Omental fat pad (tissue), 4 donors: ENCODE results near the gene LATS1. TPM values are rescaled to one million over a fixed set of nuclear protein-coding genes. Genes with fewer than 3 reads are reported as not detected.
A peak's percentile ranks its signal among the peaks of the same experiment; 100 is the strongest.

Experiments
- ATAC-seq: fragments of 150-250 bp; one replicate; pipeline ENCODE4 v1.9.1; 2016; ENCODE audit warnings: mild to moderate bottlenecking, moderate library complexity; ENCODE audit not compliant: low FRiP score
- DNase-seq: peaks from one replicate; pipeline ENCODE4 v3.0.0-alpha.2; 2019; ENCODE audit warnings: low spot score
- CTCF ChIP-seq, 3 donors: fragments of 450-650 bp; IDR thresholded peaks; one replicate each; pipeline ENCODE4 v1.5.1; 2016 to 2017; ENCODE audit warnings: antibody characterized with exemption in 3 of 3, mild to moderate bottlenecking in 3 of 3, moderate library complexity in 2 of 3
- total RNA-seq, 4 donors: library from RNA; depleted of rRNA; stranded (reverse); fragments of >200 nt; gene quantifications; one replicate each; pipeline ENCODE4 v1.1.0, GENCODE V29; 2016

Gene LATS1
- 10 to 100 TPM; 18.8 to 39.2 (median 26.3) TPM for total RNA-seq

- ATAC-seq (peak; percentile 96), DNase-seq (peak; percentile 69)
- TF ChIP-seq CTCF (IDR thresholded peaks at IDR 0.05) = no peak
Observed at GRCh38 chr6:149717588-149718458, at the start of gene LATS1. Gene LATS1 (minus strand): TSS chr6:149718101. CDS start chr6:149702126, 15,975 bp downstream.

GRCh38 chr6:149766156-149766769 lies 48.4 kb upstream of the LATS1 start:
- TF ChIP-seq CTCF (IDR thresholded peaks at IDR 0.05) = no peak
- ATAC-seq (no peak), DNase-seq (no peak)

- no peak for DNase-seq
- TF ChIP-seq CTCF (IDR thresholded peaks at IDR 0.05) = no peak
- no peak for ATAC-seq
Observed at GRCh38 chr6:149763866-149764265, 46.0 kb upstream of the LATS1 start.

GRCh38 chr6:149761438-149761837 lies 43.5 kb upstream of the LATS1 start:
- no peak for ATAC-seq
- TF ChIP-seq CTCF (IDR thresholded peaks at IDR 0.05) = no peak
- no peak for DNase-seq

- ATAC-seq (no peak), DNase-seq (no peak)
- no peak for TF ChIP-seq CTCF (IDR thresholded peaks at IDR 0.05)
Observed at GRCh38 chr6:149756261-149756636, 38.3 kb upstream of the LATS1 start.

- ATAC-seq (no peak), DNase-seq (no peak)
- TF ChIP-seq CTCF (IDR thresholded peaks at IDR 0.05) = no peak
Observed at GRCh38 chr6:149755300-149756260, 37.7 kb upstream of the LATS1 start.
